ENCODE data around the gene BCL2.

Gene BCL2

GRCh38 chr18:63307551-63308200 is 11.9 kb downstream of the BCL2 start:
- DNase-seq: no peak

DNA sequence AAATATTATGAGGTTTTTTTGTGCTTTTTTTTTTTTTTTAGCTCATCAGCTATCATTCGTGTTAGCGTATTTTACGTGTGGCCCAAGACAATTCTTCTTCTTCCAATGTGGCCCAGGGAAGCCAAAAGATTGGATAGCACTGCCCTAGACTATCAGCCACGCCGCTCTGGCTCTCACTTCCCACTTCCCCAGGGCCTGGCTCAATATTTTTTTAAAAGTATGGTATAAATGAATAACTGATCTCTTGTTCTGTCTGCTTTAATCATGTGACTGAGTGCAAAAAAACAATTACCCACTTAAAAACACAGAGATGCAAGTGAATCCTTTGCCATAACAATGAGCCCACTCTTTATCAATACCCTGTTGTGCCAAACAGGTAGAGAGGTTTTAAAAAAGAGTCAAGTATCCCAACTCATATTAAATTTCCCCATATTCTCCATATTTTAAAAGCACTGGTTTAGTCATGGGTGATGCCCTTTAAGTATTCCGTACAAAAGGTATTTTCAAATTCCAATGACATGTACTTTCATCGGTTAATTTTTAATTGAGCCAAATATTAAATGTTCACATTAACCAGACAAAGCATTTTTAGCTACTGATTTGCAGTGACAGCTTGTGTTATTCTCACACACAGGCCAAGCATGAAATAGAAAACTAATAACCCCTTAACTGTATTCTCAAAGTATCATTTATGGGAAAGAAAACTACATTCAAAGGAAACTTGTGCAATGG is 12.6 kb downstream of the BCL2 start:
- no peak for DNase-seq

GRCh38 chr18:63306249-63306648 is 13.3 kb downstream of the BCL2 start:
- no peak for DNase-seq

- no peak for DNase-seq
Observed at GRCh38 chr18:63303547-63303946, 16.0 kb downstream of the BCL2 start.

GRCh38 chr18:63302636-63303405 is 16.7 kb downstream of the BCL2 start:
- DNase-seq: no peak

GRCh38 chr18:63302220-63302619 is 17.3 kb downstream of the BCL2 start:
- no peak for DNase-seq

- DNase-seq: no peak
Observed at GRCh38 chr18:63301434-63301833, 18.1 kb downstream of the BCL2 start.

GRCh38 chr18:63299837-63300745 is 19.5 kb downstream of the BCL2 start:
- no peak for DNase-seq

DNA sequence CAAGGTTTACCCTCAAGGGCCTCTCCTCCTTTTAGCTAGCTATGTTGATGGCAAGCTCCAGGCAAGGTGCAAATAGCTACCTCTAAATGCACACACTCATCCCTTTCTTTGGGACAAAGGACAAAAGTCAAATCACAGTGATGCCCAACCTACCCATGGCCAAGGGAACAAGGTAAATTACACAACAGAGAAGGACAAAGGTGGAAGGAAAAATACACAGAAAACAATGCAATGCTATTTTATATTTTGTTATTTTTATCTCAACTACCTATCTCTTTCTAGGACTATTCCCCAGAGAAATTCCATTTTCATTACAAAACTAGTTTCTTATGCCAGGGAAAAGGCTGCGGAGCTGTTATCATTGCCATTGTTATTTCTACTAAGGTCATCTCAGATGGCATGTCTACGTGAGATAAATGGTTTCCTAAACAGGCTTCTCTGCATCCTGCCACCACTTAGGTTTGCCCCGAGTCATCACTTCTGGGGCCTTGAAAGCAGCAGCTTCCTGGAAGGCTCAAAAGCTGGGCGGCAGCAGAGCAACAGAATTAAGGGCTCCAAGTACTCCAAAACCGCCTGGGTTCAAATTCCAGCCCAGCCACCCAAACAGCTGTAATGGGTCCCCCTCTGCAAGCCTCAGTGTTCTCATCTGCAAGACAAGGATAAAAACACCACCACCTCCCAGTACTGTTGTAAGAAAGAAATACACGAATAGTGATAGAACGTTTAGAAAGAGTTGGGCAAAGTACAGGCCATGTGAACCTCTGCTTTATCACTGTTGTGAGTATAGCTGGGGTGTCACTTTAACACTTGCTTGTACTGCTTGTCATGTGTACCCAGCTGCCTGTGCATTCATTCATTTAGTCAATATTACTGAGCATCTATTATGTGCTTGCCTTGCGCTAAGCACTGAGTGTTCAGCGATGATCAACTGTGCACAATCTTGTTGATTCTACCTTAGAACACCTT is 20.9 kb downstream of the BCL2 start:
- DNase-seq: no peak

DNA sequence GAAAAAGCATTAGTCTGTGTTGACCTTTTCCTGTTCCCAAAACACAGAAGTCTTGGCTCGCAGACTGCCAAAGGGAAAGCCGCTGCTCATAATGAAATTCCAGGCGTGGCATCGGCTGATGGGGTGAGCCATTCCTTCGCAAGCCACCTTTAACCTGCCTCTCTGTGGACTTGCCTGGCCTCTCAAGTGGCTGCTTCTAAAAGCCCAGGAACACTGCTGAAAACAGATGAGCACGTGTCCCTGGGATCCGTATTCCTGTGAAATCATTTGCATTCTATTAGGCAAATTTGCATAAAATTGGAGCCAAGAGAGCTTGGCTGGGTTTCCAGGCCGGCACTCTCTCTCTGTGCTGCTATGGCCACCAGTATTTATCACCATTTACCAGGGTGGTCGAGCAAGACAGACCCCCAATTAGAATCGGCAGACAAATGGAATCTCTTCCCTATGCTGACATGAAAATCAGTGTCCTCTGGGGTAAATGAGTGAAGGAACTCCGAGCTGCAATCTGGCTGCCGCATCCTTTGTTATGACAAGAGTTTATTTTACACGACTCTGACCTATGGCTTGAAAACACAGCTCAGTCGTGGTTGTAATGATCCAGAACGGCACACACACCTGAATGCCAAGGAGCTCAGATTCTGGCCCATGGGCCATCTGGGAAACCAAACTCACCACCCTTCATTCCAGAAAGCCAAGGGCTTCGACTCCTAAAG is 21.7 kb downstream of the BCL2 start:
- DNase-seq: no peak

DNA sequence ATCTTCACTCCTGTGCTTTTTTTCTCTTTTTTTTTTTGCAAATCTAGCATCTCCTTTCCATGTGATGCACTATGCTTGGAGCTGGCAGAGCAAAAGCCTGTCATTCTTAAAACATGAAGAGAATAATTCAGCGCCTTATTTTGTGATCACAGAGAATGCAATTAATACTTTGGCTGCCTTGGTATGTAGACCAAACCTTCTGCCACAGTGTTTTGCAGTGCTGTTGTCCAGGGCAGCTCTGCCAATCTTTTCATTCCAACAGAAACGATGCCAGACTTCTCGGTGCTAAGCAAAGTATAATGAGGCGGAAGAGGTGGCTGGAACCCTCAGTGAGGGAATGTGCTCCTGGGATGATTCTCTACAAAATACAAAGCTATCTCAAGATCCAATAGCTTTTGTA is 25.6 kb downstream of the BCL2 start:
- DNase-seq: no peak

DNA sequence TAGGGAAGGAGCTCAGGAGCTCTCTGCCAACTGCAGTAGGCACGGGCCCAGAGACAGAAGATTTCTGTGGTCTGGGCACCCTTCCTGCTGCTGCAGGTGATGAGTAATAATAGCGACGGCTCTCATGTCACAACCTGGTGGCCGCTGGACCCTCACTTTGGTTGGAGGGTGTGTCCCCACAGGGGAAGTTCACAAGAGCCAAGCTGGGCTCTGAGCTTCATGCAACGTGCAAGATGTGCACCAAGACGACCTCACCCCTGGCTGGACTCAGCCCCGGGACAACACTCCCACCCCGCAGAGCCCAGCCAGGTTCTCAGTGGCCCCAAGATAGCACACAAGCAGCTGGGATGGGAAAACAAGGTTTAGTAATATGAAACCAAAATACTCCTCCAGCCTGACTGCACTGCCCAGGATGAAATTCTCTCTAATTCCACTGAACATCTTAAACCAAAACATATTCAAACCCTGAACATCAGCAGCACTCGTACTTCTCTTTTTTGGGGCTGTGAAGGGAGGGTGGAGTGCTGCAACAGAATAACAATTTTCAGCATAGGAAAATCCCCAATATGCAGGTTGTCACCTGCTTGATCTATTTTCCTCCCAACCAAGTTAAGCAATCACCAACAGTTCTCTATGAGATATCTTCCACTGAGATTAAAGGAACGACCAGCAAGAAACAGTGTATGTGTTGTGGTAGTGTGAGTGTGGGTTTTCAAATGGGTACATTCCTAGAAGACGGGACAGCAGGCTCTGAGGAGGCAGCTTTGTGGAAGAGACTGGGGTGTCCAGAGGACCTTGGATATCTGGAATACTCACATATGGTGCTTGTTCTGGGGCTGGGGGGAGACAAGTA is 26.5 kb downstream of the BCL2 start:
- no peak for DNase-seq

- DNase-seq: no peak
Observed at GRCh38 chr18:63291278-63291677, 28.3 kb downstream of the BCL2 start.

DNA sequence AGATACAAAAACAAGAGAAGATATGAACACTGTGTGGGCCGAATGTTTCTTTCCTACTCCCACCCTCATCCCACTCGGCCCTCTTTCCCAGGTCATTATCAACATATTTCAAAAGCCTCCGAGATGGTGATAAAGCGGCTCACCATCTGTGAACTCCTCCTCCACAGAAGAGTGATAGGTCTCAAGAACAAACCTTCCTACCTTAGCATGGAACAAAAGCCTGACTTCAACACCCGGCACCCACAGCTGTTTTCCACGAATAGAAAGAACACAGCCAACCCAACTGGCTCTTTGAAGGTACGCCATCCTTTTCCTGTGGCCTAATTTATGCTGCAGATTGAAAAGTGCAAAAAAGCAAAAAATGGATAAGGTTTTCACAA is 28.8 kb downstream of the BCL2 start:
- DNase-seq: no peak

- no peak for DNase-seq
Observed at GRCh38 chr18:63290166-63290820, 29.3 kb downstream of the BCL2 start.

- DNase-seq: no peak
Observed at GRCh38 chr18:63288311-63288710, 31.3 kb downstream of the BCL2 start.

- DNase-seq: no peak
Observed at GRCh38 chr18:63287691-63288220, 31.8 kb downstream of the BCL2 start.

DNA sequence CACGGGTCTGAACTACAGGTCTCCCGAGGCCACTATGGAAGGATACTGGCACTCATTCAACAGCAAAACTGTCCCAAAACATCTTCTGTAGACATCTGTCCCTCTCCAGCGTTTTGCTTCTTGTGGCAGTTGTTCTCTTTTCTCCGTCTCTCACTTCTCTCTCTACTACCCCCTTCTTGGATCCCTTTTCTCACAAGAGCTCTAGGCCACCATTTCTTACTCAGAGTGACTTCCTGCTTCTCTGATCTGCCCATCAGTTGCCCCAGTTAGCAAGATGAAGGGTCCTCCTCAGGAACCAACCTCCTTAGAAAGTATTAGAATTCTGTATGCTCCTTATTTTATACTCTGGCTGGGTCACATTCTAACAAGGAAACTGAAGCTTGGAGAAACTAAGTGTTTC is 32.6 kb downstream of the BCL2 start:
- DNase-seq: no peak
